GM12891 (cell line): Measurements from ENCODE around the gene PLEKHG5.

Source experiments
- PAX5 ChIP-seq: IDR thresholded peaks from 2 replicates; pipeline ENCODE4 v1.6.1; 2011; ENCODE audit warnings: low read length, moderate library complexity, mild to moderate bottlenecking; ENCODE audit not compliant: insufficient read depth, severe bottlenecking
- POLR2A ChIP-seq: IDR thresholded peaks from 2 replicates; pipeline ENCODE4 v1.6.1; 2011; ENCODE audit warnings: low read depth, low read length, control low read depth
- POLR2AphosphoS5 ChIP-seq: IDR thresholded peaks from 2 replicates; pipeline ENCODE4 v1.6.1; 2011; ENCODE audit warnings: low read depth, low read length, control low read depth
- POU2F2 ChIP-seq: IDR thresholded peaks from 2 replicates; pipeline ENCODE4 v1.6.1; 2011; ENCODE audit warnings: low read depth, mild to moderate bottlenecking, control low read depth, low read length, moderate library complexity
- SPI1 ChIP-seq: IDR thresholded peaks from 2 replicates; pipeline ENCODE4 v1.6.1; 2011; ENCODE audit warnings: low read depth, low read length, control low read depth
- TAF1 ChIP-seq: IDR thresholded peaks from 2 replicates; pipeline ENCODE4 v1.6.1; 2011; ENCODE audit warnings: low read depth, low read length, control low read depth

GRCh38 chr1:6441586-6441985 is 49.9 kb downstream of the PLEKHG5 start:
- TF ChIP-seq TAF1 (no peak), POLR2A (no peak), POLR2AphosphoS5 (no peak), SPI1 (no peak), POU2F2 (no peak), PAX5 (no peak)
